ENCODE results near the gene PTPN9. TPM values are rescaled to one million over a fixed set of nuclear protein-coding genes. Genes with fewer than 3 reads are reported as not detected.
"Not testable (repeated sequence)": the region's sequence is repeated elsewhere in the genome, so short reads cannot be mapped to it uniquely, and the experiment has no call there.

PTPN9 gene
- total RNA-seq, 1 donor from 2014 or later = 8.8 TPM

DNA sequence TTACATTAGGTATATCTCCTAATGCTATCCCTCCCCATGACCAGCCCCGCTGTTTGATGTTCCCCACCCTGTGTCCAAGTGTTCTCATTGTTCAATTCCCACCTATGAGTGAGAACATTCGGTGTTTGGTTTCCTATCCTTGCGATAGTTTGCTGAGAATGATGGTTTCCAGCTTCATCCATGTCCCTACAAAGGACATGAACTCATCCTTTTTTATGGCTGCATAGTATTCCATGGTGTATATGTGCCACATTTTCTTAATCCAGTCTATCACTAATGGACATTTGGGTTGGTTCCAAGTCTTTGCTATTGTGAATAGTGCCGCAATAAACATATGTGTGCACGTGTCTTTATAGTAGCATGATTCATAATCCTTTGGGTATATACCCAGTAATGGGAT, 7.3 kb upstream of the PTPN9 start:
- DNase-seq (ENCODE audit: low spot score); intact Hi-C loops (cut with DNase I): not testable (repeated sequence)

DNA sequence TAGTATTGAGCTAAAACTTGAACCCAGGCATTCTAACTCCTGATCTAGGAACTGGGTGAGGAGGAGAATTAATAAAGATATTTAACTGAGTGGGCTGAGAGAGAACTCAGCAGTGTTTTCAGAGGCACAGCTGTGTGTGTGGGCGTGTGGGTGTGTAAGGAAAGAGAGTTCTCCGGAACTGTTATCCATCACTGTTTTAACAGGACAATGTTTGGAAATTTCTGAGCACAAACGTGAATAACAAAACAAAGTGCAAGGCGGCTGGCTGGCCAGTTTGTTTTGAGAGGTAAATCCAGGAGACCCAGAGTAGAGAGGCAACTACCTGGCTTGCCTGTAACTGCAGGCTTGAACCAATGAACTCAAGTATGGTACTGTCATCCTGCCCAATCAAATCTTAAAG, 5.0 kb upstream of the PTPN9 start:
- no peak for DNase-seq (ENCODE audit: low spot score)
- intact Hi-C loops (cut with DNase I) = loop anchor here (5.0 kb wide), 1 partner anchor 43 kb away; the partner anchor contains the start of gene SNUPN

DNA sequence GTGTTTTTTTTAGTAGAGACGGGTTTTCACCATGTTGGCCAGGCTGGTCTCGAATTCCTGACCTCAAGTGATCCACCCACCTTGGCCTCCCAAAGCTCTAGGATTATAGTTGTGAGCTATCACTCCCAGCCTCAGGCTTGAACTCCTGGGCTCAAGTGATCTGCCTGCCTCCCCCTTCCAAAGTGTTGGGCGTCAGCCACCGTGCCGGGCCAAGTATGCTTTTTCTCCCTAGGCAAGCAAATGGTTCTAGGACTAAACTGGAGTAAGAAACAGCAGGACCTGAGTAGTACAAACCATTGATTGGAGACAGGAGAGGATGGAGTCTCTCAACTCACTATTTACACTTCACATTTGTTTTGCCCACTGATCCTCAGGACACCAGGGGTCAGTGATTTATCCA, 4.6 kb upstream of the PTPN9 start:
- intact Hi-C loops (cut with DNase I) = loop anchor here (5.0 kb wide), 1 partner anchor 44 kb away; the partner anchor contains the start of gene SNUPN
- DNase-seq (ENCODE audit: low spot score) = no peak

DNA sequence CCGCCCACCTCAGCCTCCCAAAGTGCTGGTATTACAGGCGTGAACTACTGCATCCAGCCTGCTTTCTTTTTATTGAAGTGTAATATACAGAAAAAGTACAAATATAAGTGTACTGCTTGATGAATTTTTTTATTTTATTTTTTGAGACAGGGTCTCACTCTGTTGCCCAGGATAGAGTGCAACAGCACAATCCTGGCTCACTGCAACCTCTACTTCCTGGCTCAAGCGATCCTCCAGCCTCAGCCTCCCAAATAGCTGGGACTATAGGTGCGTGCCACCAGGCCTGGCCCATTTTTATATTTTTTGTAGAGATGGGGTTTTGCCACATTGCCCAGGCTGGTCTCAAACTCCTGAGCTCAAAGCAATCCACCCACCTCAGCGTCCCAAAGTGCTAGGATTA, 3.8 kb upstream of the PTPN9 start:
- intact Hi-C loops (cut with DNase I) = loop anchor here (5.0 kb wide), 1 partner anchor 44 kb away; the partner anchor contains the start of gene SNUPN
- not testable (repeated sequence) for DNase-seq (ENCODE audit: low spot score)

DNA sequence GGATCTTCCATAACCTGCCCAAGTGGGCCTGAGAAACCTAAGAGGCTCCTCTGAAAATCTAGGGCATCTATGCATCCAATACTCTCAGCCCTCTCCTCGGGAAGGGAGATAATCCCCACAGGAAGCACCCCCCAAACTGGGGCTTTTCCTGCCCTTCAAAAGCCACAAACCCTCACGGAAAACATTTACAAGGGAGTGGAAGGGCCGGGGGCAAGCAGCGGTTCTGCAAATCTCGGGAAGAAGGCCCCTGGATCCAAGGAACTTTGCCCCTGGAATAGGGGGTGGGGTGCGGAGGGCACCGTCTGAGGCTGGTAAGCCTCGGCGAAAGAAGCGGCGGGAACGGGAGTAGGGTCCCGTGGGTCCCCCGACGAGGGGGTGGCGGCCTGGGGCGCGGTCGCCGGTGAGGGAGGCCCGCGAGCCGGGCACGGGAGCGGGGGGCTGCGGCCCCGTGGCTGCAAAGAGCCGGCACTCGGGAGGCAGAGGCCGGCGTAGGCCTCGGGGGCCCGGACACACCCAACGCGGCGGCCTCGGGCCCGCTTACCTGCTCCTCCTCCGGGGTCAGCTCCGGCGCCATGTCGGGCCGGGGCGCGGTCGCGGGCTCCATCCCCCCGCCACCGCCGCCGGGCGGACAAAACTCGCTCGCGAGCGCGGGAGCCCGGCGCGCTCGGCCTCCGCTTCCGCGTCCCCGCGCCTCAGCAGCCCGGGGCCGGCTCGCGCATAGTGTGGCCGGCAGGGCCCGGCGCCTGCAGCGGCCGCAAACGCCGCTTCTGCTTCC, 755 bp downstream of the PTPN9 start:
- DNase-seq (ENCODE audit: low spot score) = no peak
- intact Hi-C loops (cut with DNase I) = loop anchor here (10.0 kb wide), 1 partner anchor 124 kb away; the partner anchor contains the start of gene SIN3A

DNA sequence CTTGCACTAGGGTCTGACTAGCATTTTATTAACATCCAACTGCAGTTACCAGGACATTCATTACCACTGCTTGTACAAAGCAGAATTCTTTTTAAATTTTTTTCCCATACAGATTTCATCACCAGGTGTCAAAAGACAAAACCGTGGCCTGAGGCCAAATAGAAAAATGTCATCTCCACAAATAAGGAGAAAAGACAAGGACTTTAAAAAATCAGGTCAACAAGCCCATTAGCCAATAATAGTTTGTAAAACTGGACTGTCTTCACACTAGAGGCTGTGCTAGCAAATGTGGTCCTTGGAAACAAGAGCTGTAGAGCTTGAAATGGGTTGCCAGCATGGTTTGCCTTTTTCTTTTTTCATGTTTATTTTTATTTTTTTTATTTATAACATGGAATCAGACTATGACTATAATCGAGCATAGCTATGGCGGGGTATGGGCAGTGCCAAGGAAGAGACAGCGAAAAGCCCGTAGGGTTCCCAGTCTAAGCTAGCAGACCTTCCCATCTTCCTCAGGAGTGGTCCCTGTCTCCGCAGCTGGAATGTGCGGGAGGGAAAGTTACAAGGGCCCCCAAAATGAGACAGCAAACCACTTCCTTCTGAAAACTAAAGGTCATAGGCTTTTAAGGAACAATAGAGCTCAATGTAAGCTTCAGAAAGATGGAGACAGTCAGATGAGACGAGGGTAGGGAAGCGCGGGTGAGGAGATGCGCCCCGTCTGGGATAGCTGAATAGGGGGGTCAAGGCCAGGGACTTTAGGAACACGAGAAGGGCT, 1.5 kb downstream of the PTPN9 start:
- intact Hi-C loops (cut with DNase I) = loop anchor here (10.0 kb wide), 1 partner anchor 123 kb away; the partner anchor contains the start of gene SIN3A
- DNase-seq (ENCODE audit: low spot score) = no peak

DNA sequence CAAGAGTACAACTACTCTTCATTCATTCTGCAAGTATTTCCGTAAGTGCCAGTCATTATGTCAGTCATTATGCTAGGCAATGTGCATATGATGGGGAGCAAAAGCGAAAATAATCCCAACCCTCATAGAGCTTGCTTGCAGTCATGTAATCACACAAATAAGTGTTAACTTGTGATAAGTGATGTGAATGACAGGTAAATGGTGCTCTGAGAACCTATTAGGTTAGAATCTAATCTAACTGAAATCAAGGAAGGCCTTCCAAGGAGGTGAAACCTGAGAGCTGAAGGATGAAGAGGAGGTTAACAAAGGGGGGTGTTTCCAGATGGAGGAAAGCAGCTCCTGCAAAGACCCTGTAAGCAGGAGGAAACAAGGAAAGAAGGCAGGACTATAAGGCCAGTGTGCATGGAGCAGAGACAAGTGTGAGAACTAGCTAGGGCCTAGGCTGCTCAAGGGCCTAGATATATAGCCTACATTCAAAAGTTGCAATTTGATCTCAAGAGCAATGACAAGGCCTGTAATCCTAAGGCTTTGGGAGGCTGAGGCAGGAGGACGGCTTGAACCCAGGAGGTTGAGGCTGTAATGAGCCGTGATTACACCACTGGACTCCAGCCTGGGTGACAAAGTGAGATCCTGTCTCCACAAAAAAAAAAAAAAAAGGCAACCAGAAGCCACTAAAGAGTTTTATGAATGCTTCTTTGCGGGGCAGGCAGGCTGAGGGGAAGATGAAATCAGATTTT, 5.3 kb downstream of the PTPN9 start:
- intact Hi-C loops (cut with DNase I) = loop anchor here (5.0 to 10.0 kb wide), 2 partner anchors 42 to 119 kb away; partner anchors contain the start of gene SIN3A
- DNase-seq (ENCODE audit: low spot score) = no peak

DNA sequence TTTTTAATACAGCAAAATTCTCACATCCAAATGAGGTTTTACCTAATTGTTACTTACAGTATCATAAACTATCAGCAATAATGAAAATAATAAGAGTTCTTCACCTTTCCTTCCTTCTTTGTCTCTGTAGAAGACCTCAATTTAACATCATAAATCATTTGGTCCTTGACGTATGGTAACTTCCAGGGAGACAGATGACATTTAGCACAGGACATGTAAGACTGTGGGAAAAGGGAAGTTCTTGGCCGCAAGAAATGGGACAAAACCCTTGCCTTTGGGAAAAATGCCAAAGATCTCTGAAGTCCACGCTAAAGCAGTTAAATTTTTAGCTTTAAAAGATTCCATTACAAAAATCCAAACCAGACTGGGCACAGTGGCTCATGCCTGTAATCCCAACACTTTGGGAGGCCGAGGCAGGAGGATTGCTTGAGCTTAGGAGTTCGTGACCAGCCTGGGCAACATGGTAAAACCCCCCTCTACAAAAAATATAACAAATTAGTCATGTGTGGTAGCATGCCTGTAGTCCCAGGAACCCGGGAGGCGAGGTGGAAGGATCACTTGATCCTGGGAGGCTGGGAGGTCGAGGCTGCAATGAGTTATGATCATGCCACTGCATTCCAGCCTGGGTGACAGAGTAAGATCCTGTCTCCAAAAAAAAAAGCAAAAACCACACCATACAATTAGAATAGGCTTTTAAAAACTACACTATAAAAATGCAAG, 8.8 kb downstream of the PTPN9 start:
- intact Hi-C loops (cut with DNase I) = loop anchor here (5.0 to 10.0 kb wide), 2 partner anchors 38 to 115 kb away; partner anchors contain the start of gene SIN3A

DNA sequence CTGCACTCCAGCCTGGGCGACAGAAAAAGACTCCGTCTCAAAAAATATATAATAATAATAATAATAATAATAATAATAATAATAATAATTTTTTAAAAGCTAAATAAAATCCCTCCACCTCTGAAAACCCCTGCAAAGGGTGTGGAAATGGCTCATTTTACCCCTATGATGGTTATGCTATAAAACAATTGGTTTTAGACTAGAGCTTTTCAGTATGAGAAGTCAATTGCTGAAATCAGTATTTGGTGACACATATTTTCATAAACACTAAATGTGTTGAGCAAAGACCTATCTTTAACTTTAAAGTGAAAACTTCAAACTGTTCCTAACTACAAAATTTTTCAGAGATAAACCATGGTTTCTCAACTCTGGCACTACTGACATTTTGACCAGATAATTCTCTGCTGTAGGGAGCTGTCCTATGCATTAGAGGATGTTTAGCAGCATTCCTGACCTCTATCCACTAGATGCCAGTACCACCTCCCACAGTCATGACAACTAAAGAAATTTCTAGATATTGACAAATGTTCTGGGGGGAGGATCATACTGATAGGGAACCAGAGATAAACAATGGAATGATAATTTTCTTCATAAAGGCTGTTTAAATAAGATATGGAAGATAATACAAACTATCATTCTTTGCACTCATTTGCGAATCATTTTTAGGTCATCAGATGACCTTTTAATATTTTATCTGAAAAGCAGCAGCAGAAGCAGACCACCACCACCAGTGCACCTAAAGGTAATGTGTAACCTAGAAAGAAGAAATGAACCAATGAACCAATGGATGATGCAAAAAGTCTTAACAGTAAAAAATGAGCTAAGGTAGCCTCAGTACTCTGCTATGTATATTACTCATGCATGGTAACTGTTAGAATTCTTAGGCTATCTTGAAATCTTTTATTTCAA, 13.8 kb downstream of the PTPN9 start:
- intact Hi-C loops (cut with DNase I) = no loop called here
- DNase-seq (ENCODE audit: low spot score) = no peak

More for the DNA sequence above, 8.8 kb downstream of the PTPN9 start:
- no peak for DNase-seq (ENCODE audit: low spot score)

DNA sequence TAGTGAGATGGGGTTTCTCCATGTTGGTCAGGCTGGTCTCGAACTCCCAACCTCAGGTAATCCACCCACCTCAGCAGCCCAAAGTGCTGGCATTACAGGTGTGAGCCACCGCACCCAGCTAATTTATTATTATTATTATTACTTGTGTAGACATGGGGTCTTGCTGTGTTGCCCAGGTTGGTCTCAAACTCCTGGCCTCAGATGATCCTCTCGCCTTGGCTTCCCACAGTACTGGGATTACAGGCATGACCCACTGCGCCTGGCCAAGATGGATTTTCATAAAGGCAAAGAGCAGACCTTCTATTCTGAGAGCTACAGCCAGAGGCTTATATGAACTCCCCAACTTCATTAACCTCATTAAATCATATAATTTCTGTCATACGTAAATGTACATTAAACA, 17.2 kb downstream of the PTPN9 start:
- no peak for DNase-seq (ENCODE audit: low spot score)
- intact Hi-C loops (cut with DNase I) = no loop called here

DNA sequence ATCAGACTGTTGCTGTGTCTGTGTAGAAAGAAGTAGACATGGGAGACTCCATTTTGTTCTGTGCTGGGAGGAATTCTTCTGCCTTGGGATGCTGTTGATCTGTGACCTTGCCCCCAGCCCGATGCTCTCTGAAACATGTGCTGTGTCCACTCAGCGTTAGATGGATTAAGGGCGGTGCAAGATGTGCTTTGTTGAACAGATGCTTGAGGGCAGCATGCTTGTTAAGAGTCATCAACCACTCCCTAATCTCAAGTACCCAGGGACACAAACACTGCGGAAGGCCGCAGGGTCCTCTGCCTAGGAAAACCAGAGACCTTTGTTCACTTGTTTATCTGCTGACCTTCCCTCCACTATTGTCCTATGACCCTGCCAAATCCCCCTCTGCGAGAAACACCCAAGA, 19.8 kb downstream of the PTPN9 start:
- DNase-seq (ENCODE audit: low spot score); intact Hi-C loops (cut with DNase I): not testable (repeated sequence)

DNA sequence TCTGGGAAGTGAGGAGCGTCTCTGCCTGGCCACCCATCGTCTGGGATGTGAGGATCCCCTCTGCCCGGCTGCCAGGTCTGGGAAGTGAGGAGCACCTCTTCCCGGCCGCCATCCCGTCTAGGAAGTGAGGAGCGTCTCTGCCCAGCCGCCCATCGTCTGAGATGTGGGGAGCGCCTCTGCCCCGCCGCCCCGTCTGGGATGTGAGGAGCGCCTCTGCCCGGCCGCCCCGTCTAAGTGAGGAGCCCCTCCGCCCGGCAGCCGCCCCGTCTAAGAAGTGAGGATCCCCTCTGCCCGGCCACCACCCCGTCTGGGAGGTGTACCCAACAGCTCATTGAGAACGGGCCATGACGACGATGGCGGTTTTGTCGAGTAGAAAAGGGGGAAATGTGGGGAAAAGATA, 20.2 kb downstream of the PTPN9 start:
- intact Hi-C loops (cut with DNase I); DNase-seq (ENCODE audit: low spot score): not testable (repeated sequence)

DNA sequence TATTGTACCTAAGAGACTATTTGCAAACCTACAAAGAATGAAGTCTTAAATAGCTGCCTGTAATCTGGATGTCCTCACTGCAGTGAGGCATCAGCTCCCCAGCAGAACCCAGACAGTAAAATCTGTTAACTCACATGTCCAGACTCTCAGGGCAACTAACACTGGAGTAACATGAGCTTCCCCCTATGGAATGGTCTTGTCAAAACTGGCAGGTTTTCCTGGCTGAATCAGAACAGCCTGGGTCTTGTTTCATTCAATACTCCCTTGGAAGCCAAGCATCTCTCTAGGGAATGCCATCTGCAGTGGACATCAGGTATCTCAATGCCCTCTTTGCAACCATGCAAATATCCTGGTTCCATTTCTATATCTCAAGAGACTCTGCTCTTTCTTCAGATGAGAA, 24.4 kb downstream of the PTPN9 start:
- intact Hi-C loops (cut with DNase I) = no loop called here
- DNase-seq (ENCODE audit: low spot score) = no peak

DNA sequence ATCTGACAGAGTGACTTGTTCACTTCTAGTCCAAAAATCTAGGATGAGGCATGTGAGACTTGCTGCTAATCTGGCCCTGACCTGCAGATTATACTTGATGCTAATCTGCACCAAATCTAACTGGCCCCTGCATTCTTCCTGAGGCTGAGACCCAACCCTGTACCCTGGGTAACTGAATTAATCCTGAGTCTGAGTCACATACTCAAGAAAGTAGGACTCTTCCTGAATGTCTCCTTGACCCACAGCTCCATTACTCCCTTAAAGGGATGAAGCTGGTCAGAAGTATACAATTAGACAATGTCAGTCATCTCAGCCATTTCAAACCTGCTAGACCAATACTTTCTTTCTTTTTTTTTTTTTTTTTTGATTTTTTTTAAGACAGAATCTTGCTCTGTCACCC, 25.5 kb downstream of the PTPN9 start:
- DNase-seq (ENCODE audit: low spot score) = no peak
- intact Hi-C loops (cut with DNase I) = no loop called here

DNA sequence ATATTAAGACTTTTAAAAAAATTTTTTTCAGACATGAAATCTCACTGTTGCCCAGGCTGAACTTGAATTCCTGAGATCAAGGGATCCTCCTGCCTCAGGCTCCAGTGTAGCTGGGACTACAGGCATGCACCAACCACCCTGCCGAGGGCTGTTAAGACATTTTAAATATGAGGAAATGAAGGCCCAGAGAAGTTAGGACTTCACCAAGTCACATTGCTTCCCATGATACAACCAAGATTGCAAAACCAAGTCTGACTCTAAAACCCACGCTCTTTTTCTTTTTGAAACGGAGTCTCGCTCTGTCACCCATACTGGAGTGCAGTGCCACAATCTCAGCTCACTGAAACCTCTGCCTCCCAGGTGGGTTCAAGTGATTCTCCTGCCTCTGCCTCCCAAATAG, 28.0 kb downstream of the PTPN9 start:
- intact Hi-C loops (cut with DNase I) = no loop called here
- DNase-seq (ENCODE audit: low spot score) = no peak

DNA sequence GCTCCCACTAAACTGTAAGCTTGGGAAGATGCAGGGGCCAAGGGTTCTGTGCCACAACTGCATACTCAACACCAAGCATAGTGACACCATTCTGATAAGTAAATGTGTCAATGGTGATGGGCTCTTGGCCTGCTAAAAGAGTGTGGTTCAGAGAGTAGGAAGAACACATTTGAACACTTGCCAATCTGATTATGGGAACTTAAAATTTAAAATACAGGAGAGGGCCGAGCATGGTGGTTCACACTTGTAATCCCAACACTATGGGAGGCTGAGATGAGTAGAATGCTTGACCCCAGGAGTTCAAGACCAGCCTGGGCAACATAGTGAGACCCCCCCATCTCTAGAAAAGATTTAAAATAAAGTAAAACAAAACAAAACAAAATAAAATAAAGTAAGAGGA, 34.1 kb downstream of the PTPN9 start:
- intact Hi-C loops (cut with DNase I) = no loop called here
- no peak for DNase-seq (ENCODE audit: low spot score)

DNA sequence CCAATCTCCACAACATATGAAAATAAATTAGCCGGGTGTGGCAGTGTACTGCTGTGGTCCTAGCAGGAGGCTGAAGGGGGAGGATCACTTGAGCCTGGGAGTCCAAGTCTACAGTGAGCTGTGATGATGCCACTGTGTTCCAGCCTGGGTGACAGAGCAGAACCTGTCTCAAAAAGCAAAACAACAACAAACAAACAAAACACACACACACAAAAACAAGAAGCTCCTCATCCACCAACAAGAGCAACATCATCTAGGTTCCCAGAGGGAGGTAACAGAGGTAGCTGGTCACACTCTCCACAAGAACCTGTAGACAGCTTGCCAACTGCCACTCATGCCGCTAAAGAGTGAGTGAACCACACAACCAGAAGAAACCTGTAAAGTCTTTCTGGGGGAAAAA, 34.8 kb downstream of the PTPN9 start:
- intact Hi-C loops (cut with DNase I) = no loop called here

DNA sequence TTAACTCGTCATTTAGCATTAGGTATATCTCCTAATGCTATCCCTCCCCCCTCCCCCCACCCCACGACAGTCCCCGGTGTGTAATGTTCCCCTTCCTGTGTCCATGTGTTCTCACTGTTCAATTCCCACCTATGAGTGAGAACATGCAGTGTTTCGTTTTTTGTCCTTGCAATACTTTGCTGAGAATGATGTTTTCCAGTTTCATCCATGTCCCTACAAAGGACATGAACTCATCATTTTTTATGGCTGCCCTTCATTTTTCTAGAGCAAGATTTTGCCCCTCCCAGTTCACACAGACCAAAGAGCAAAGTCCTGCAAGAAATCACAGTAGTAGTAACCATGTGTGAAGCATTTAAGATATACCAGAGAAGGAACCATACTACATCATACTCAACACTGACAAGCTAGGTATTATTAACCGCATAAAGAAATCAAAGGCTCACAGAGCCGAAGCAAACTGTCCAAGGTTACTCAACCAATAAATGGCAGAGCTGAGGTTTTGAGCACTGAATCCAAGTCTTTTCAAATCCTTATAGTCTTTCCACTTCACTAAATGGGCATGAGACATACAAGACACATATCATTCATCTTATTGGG, 36.1 kb downstream of the PTPN9 start:
- DNase-seq (ENCODE audit: low spot score); intact Hi-C loops (cut with DNase I): not testable (repeated sequence)

More for the DNA sequence above, 34.8 kb downstream of the PTPN9 start:
- DNase-seq (ENCODE audit: low spot score) = no peak
